GM19099 (cell line): Measurements from ENCODE around the gene MEGF10.

Source experiments
- POLR2A ChIP-seq: IDR thresholded peaks from 3 replicates; pipeline ENCODE4 v1.6.1; 2011; ENCODE audit warnings: low read depth; ENCODE audit not compliant: insufficient read length; ENCODE audit errors: extremely low read depth

Gene MEGF10

DNA sequence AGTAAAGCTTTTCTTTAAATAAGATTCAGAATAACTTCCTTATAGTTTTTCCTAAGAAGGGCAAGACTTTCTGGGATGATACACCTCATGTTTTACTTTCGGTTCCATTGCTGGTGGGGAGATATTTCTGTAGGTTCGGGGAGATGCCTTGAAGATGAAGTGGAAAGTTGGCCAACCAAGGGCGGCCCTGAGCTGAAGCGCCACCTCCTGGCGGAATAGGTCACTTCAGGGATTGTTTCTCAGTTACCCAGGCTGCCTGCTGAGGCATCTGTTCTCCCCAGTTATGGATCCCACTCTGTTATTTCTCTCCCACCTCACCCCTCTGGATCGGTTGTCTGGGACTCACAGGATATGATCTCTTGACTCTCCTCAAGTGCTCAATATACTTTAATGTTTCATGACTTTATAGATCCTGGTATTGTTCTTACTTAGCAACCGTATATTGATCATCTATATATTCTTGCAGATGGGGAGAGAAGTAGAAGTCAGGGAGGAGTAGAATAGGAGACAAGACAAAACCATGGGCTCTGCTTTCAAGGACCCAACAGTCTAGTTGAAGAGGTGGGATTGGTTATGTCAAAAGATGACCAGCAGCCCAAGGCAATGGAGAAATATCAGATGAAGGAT, 23.4 kb downstream of the MEGF10 start:
- TF ChIP-seq POLR2A: no peak

DNA sequence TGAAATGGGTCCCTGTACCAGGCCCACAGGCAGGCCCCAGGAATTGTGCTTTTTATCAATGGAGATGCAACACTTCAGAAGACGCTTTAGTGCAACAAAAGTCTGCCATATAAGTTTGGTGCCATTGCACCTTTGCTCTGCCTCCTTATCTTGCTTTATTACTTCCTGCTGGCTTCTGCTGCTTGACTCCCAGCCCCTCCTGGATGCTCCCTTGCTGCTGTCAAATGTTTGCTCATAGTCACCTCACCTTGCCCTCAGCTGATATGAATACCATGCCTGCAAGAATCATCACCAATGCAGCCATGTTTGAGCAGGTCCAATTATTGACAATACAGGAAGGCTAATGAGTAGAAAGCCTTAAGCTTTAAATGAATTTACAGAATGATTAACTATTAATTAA, 25.4 kb downstream of the MEGF10 start:
- TF ChIP-seq POLR2A: no peak

GRCh38 chr5:127320032-127320965, 29.7 kb downstream of the MEGF10 start:
- no peak for TF ChIP-seq POLR2A

DNA sequence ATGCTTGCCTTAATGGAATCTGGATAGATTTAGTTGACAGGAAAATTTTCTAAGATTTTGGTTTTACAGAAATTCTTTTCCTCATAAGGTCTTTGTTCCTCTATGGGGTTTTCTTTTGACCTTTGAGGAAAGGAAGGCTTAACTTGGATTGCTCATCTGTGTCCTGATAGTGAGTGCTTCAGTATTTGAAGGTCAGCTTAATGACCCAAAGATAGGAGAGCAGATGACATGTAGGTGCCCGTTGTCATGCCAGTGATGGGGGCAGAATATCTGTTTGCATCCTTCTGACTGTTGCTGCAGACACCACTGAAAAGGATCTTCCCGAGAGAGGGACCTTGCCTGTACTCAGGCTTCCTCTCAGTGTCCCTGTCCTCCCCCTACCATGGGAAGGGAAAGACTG, 30.9 kb downstream of the MEGF10 start:
- TF ChIP-seq POLR2A: no peak

DNA sequence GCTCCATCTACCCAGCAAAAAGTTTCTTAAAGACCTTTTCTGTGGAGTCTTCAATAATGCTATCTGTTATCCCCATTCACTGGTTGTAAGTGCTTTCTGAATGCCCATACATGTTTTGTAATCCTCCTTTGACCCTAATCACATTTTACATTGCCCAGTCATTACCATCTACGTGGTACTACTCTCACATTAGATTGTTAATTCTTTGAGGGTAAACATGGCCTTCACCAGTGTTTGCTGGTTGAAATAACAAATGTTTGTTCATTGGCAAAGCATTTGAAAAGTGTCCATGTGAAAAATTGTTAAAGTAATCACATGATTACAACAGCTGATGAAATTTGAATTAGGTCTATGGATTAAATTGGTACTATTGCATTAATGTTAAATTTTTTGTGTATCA, 31.8 kb downstream of the MEGF10 start:
- TF ChIP-seq POLR2A: no peak

DNA sequence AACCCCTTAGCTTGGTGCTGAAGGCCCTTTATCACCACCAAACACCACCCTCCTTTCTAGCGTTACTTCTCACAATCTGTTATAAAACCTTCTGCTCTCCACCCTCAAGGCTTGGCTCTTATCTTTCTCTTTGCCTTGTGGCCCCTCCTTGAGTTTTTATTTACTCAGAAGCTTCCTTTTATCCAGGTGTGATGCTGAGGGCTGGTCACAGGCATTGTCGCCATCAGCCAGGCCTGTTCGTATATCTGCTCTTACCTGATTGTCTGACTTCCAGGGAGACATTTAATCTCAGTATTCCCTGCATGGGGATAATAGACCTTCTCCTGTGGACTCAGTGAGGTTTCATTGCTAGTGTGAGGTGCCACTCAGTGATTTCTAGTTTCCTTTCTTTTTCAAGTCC, 34.2 kb downstream of the MEGF10 start:
- TF ChIP-seq POLR2A: no peak

- TF ChIP-seq POLR2A: no peak
Observed at GRCh38 chr5:127326431-127326830, 35.8 kb downstream of the MEGF10 start.

- TF ChIP-seq POLR2A: no peak
Observed at GRCh38 chr5:127326976-127327755, 36.6 kb downstream of the MEGF10 start.

DNA sequence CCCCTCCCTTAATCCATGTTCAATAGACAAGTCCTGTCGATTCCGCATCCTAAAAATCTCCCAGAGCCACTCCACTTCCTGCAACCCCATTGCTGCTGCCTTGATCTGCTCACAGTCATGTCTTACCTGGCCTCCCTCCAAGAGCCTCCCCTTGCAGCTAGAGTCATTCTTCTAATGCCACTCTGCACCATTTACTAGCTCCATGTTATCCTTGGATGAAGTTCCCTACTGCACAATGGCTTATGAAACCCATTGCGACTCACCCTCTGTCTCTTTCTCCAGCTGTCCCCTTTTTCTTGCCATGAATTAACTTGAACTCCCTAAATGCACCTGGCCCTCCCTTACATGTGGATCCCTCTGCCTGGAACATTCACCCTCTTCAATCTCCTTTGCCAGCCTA, 39.5 kb downstream of the MEGF10 start:
- TF ChIP-seq POLR2A: no peak

- no peak for TF ChIP-seq POLR2A
Observed at GRCh38 chr5:127331890-127332649, 41.5 kb downstream of the MEGF10 start.

- TF ChIP-seq POLR2A: no peak
Observed at GRCh38 chr5:127333483-127333882, 42.9 kb downstream of the MEGF10 start.

DNA sequence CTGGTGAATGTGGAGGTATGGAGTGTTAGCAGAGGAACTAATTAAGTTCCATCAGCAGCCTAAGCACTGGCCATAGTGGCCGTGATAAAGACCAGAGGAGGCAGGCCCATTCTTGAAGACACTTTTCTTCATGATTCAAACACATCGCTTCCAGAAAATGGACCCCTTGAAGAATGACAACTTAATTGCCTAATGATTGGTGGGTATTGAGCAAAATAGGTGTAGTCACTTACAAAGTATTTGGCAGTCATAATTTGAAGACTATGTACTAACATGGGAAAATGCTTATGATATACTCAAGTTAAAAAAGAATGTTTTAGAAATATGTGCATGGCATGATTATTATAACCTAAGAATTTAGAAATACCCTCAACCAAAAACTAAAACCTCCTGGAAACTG, 44.8 kb downstream of the MEGF10 start:
- no peak for TF ChIP-seq POLR2A

- no peak for TF ChIP-seq POLR2A
Observed at GRCh38 chr5:127337876-127338275, 47.3 kb downstream of the MEGF10 start.

DNA sequence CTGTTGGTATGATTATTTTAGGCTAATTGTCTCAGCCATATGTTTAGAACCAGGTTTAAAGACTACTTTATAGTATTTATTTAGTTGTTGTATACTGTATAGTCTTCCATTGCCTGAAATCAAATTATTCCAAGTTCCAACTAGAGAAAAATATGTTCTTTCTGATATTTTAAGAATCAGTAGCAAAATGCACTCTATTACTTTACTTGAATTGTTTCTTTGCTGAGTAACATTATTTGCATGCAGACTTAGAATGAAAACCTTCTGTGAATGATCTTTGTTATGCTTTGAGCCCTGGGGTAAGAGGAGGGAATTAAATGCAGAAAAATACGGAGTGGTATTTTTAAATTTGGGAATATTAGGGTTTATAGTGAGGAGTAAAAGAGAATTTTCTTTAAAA, 47.9 kb downstream of the MEGF10 start:
- TF ChIP-seq POLR2A: no peak

DNA sequence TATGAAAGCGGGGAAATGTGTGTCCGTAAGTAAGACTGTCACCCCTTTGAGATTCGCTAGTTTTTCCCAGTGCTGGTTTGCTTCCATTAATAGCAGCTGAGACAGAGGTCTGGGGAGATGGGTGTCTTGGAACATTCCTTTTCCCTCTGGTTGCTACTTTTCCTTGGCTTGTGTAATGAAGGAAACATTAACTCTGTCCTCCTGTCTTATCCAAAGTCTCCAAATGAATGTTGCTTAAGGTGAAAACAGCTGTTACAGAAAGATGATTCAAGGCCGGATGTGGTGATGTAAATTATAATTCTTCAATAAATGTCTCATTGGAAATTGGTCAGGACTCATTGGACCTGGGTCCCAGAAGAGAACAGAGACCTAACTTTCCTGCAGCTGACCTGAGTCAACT, 50.0 kb downstream of the MEGF10 start:
- TF ChIP-seq POLR2A: no peak
